K562 (cell line): ENCODE measurements around the gene LRP3. TPM values are rescaled to one million over a fixed set of nuclear protein-coding genes. Genes with fewer than 3 reads are reported as not detected.

Experiments
- ATAC-seq: fragments of 200-7000 bp; cut with Tn5 transposase; 3 replicates; pipeline ENCODE4 v1.9.1; 2020; ENCODE audit warnings: moderate library complexity
- BruUV-seq: library from RNA; stranded (reverse); fragments of 400-500 nt; replicated peaks from 2 replicates; lab custom pipeline; 2021; lab: Mats Ljungman, UMichigan
- CTCF ChIA-PET: fragments of 300-600 bp; formaldehyde crosslinking; extraction: SDS; loops from one replicate; lab custom pipeline; 2021; ENCODE audit warnings: low intra/inter-chr PET ratio; lab: Yijun Ruan, JAX
- POLR2A ChIA-PET: fragments of 300-600, 350-650 bp; sonication (Branson Sonifier 250); formaldehyde crosslinking; extraction: SDS; loops from one replicate; lab custom pipeline; 2021; ENCODE audit warnings: antibody characterized with exemption, inconsistent platforms; lab: Yijun Ruan, JAX
- DNase-seq, 4 experiments: peaks; one replicate each; pipeline versions ENCODE4 v3.0.0 to v3.0.0-alpha.2; 2011 to 2018; ENCODE audit warnings: low spot score in 3 of 4, mixed read lengths in 3 of 4; ENCODE audit errors: extremely low read depth in 1 of 4
- FAIRE-seq: peaks from 2 replicates; lab custom pipeline; 2011; peaks lifted over from hg19 to GRCh38; lab: Jason Lieb, UNC
- H2AFZ ChIP-seq: 2 replicates; pipeline ENCODE4 v1.6.0; 2011; ENCODE audit warnings: low read depth, low read length, control low read depth, inconsistent platforms
- H3K27ac ChIP-seq: fragments of 200-600 bp; 3 replicates; pipeline ENCODE4 v1.8.0; 2011; ENCODE audit warnings: low read depth, mild to moderate bottlenecking, control low read depth, inconsistent platforms, low read length, moderate library complexity, mixed read lengths; ENCODE audit errors: extremely low read depth
- H3K27me3 ChIP-seq, 2 experiments: fragments of 300-600 bp in 1 of 2; 2 replicates in 1 of 2; 3 replicates in 1 of 2; pipeline versions ENCODE4 v1.6.0 to v1.8.0; 2011; ENCODE audit warnings: inconsistent platforms in 2 of 2, low read length in 2 of 2, mild to moderate bottlenecking in 1 of 2, mixed read lengths in 1 of 2, moderate library complexity in 1 of 2; ENCODE audit not compliant: control insufficient read depth in 2 of 2, insufficient read depth in 2 of 2
- H3K36me3 ChIP-seq: fragments of 300-600 bp; 3 replicates; pipeline ENCODE4 v1.8.0; 2011; ENCODE audit warnings: mild to moderate bottlenecking, low read length, inconsistent platforms; ENCODE audit not compliant: control insufficient read depth, insufficient read depth
- H3K4me1 ChIP-seq, 2 experiments: fragments of 200-600 bp in 1 of 2; replicated peaks in 1 of 2; 2 replicates in 1 of 2; 3 replicates in 1 of 2; pipeline versions ENCODE4 v1.5.1 to v1.8.0; 2011; ENCODE audit warnings: inconsistent platforms in 2 of 2, low read length in 2 of 2, mild to moderate bottlenecking in 1 of 2, mixed read lengths in 1 of 2, moderate library complexity in 1 of 2; ENCODE audit not compliant: control insufficient read depth in 2 of 2, insufficient read depth in 2 of 2
- H3K4me2 ChIP-seq: 2 replicates; pipeline ENCODE4 v1.6.1; 2011; ENCODE audit warnings: low read length, control low read depth, inconsistent platforms, mixed read lengths; ENCODE audit not compliant: insufficient read depth
- H3K4me3 ChIP-seq: fragments of 200-600 bp; sonication (generic), shearing (Covaris generic); 2 replicates; pipeline ENCODE4 v1.5.1; 2016; ENCODE audit warnings: control low read depth, inconsistent platforms
- H3K79me2 ChIP-seq: fragments of 200-600 bp; 3 replicates; pipeline ENCODE4 v1.8.0; 2011; ENCODE audit warnings: low read length, inconsistent platforms; ENCODE audit not compliant: control insufficient read depth, insufficient read depth
- H3K9ac ChIP-seq, 2 experiments: 2 replicates each; pipeline versions ENCODE4 v1.6.0 to v1.6.1; 2011; ENCODE audit warnings: low read depth in 2 of 2, low read length in 2 of 2, control low read depth in 1 of 2, inconsistent platforms in 1 of 2, mild to moderate bottlenecking in 1 of 2, mixed read lengths in 1 of 2; ENCODE audit not compliant: insufficient read depth in 1 of 2
- H3K9me1 ChIP-seq: one replicate; pipeline ENCODE4 v1.6.0; 2011; ENCODE audit warnings: inconsistent platforms, mild to moderate bottlenecking, low read length, moderate library complexity; ENCODE audit not compliant: control insufficient read depth, insufficient read depth
- H3K9me3 ChIP-seq: replicated peaks from 2 replicates; pipeline ENCODE4 v1.5.1; 2011; ENCODE audit warnings: low read depth, low read length, inconsistent platforms; ENCODE audit not compliant: control insufficient read depth, insufficient read depth
- H4K20me1 ChIP-seq: replicated peaks from 2 replicates; pipeline ENCODE4 v1.6.1; 2011; ENCODE audit warnings: low read length, inconsistent platforms, mixed read lengths; ENCODE audit not compliant: control insufficient read depth, insufficient read depth
- BRF1 ChIP-seq: IDR thresholded peaks from 3 replicates; pipeline ENCODE4 v1.6.1; 2011; ENCODE audit warnings: borderline replicate concordance, mild to moderate bottlenecking; ENCODE audit not compliant: insufficient read length; ENCODE audit errors: extremely low read depth
- CCAR2 ChIP-seq: fragments of 200-400 bp; formaldehyde crosslinking; IDR thresholded peaks from 2 replicates; pipeline ENCODE4 v1.6.1; 2017; ENCODE audit warnings: mild to moderate bottlenecking, low read depth, low read length
- FOSL1 ChIP-seq: fragments of 200-800 bp; sonication (Bioruptor generic); conservative IDR thresholded peaks from 2 replicates; pipeline ENCODE4 v1.6.1; 2016; ENCODE audit warnings: missing genetic modification characterization, missing compliant biosample characterization
- MIER1 ChIP-seq: fragments of 450-650 bp; IDR thresholded peaks from 2 replicates; pipeline ENCODE4 v1.6.1; 2016; ENCODE audit warnings: antibody characterized with exemption, mild to moderate bottlenecking, low read depth
- MXD1 ChIP-seq: fragments of 250-450 bp; sonication (Bioruptor Pico); IDR thresholded peaks from 2 replicates; pipeline ENCODE4 v1.8.0; 2021; ENCODE audit warnings: borderline replicate concordance, mild to moderate bottlenecking, moderate library complexity; ENCODE audit not compliant: poor library complexity, severe bottlenecking
- NR1H2 ChIP-seq: sonication (generic); formaldehyde crosslinking; IDR thresholded peaks from 2 replicates; pipeline ENCODE4 v1.4.0; 2020; ENCODE audit warnings: mild to moderate bottlenecking, missing genetic modification reagents
- NRF1 ChIP-seq, 2 experiments: fragments of 450-650 bp; IDR thresholded peaks in 1 of 2; conservative IDR thresholded peaks in 1 of 2; 2 replicates each; pipeline ENCODE4 v1.6.1; 2014; ENCODE audit warnings: mild to moderate bottlenecking in 2 of 2
- POLR2AphosphoS5 ChIP-seq: IDR thresholded peaks from 2 replicates; pipeline ENCODE4 v1.6.1; 2011; ENCODE audit warnings: mild to moderate bottlenecking, low read depth, low read length, moderate library complexity; ENCODE audit not compliant: control insufficient read depth, insufficient read depth
- SIX5 ChIP-seq, 2 experiments: IDR thresholded peaks; 2 replicates each; pipeline ENCODE4 v1.6.1; 2011; ENCODE audit warnings: low read length in 2 of 2, borderline replicate concordance in 1 of 2, low read depth in 1 of 2, mild to moderate bottlenecking in 1 of 2, moderate library complexity in 1 of 2; ENCODE audit not compliant: insufficient read depth in 1 of 2
- ZNF398 ChIP-seq: fragments of 250-450 bp; sonication (Bioruptor Pico); IDR thresholded peaks from 2 replicates; pipeline ENCODE4 v1.8.0; 2021; ENCODE audit warnings: moderate library complexity, mild to moderate bottlenecking, inconsistent platforms
- WGBS: fragments of 100-300 bp; shearing (Covaris generic); methylation state at CpG from one replicate; pipeline ENCODE4 v1.1.6; 2016; ENCODE audit warnings: low coverage, mixed read lengths; ENCODE audit not compliant: insufficient coverage; ENCODE audit errors: missing lambda C conversion rate; 5-methylcytosine and 5-hydroxymethylcytosine counted together
- in situ Hi-C: fragments of 300-500 bp; cut with MboI; formaldehyde crosslinking; loops from 4 replicates; pipeline ENCODE4 v1.15.0; 2018; ENCODE audit warnings: inconsistent platforms, mixed read lengths
- intact Hi-C: fragments of 100-400 bp; cut with micrococcal nuclease; formaldehyde crosslinking; loops from 2 replicates; pipeline ENCODE4 v1.14.2; 2022
- polyA plus RNA-seq, 8 experiments: library from polyadenylated mRNA; depleted of rRNA in 4 of 8; stranded (reverse) in 5 of 8; unstranded in 3 of 8; fragments of >200 nt; fragmentation: Nextera tagmentation in 2 of 8; fragmentation: Illumina TruSeq in 1 of 8; extraction: Ambion mirVana in 2 of 8; extraction: Trizol in 1 of 8; gene quantifications; 2 replicates each; pipeline versions ENCODE4 v1.2.1 to v1.2.3, GENCODE V29; 2011 to 2014; ENCODE audit warnings: inconsistent platforms in 1 of 8, missing spikeins in 1 of 8
- total RNA-seq, 7 experiments: library from RNA; depleted of rRNA in 6 of 7; stranded (reverse); fragments of >200 nt in 6 of 7; fragmentation: Illumina TruSeq in 2 of 7; extraction: Trizol in 2 of 7; gene quantifications; 2 replicates each; pipeline versions ENCODE4 v1.2.1 to v1.2.3, GENCODE V29; 2011 to 2021; ENCODE audit warnings: low replicate concordance in 1 of 7
- TF ChIP-seq, protein P1 (sequence below): sonication (generic); formaldehyde crosslinking; IDR thresholded peaks from 2 replicates; pipeline ENCODE4 v1.8.0; 2023; ENCODE audit warnings: missing genetic modification reagents, mild to moderate bottlenecking, borderline replicate concordance

The LRP3 gene
- total and polyA plus RNA-seq, 9 of the 15 experiments (the other 6 are each of a cell fraction or from before 2014, with no cell fraction given): 0.29 TPM; not detected in 8

DNA sequence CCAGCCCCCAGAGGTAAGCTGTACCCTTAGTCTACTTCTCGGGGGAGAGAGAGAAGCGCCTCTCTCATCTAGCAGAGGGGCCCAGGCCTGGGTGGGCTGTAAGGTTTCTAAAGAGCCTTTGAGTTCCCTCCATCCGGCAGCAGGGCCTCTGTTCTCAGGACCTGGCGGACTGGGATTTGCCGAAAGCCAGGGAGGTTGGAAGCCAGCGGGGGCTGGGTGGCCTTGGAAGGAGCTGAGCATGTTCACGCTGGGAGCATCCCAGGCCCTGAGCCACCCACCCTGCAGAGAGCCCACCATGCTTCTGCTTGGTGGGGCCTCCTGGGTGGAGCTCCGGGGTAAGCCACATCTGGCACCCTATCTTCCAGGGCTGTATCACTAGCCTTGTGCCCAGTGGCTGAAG is 23.8 kb downstream of the LRP3 start:
- no peak overlapping the region for H3K4me3 ChIP-seq
- ChIA-PET POLR2A (interaction anchor here (0.6 kb wide), 1 partner anchor 29 kb away, joined by 3 read pairs; no protein-coding TSS in a partner anchor), CTCF (no interaction called here)
- H3K4me2 ChIP-seq: no peak overlapping the region
- H3K79me2 ChIP-seq: no peaks in the 10 kb centered on the region
- WGBS: 5% methylated on average over 7 of the region's 8 CpGs
- H3K9me3 ChIP-seq: no peaks in the 10 kb centered on the region
- no peak overlapping the region for H3K9ac ChIP-seq
- FAIRE-seq (no peak), DNase-seq (no peak), ATAC-seq (no peak)
- no peaks in the 10 kb centered on the region for H3K9me1 ChIP-seq
- intact Hi-C loops: no loop called here
- no peak overlapping the region for H2AFZ ChIP-seq
- H3K36me3 ChIP-seq: no peaks in the 10 kb centered on the region
- H3K4me1 ChIP-seq: peaks cover 0 to 13% of the 10 kb centered on the region in 2 experiments; a peak in 2 of 5 replicates
- peaks cover 38 to 78% of the 10 kb centered on the region in 2 experiments for H3K27me3 ChIP-seq
- in situ Hi-C loops: no loop called here
- no peak overlapping the region for H3K27ac ChIP-seq
- no TSS peak for BruUV-seq
- H4K20me1 ChIP-seq: peaks cover 13% of the 10 kb centered on the region
- no peak for TF ChIP-seq NRF1 (conservative IDR thresholded peaks at IDR 0.05 in 1 of 2, IDR thresholded peaks at IDR 0.05 in 1 of 2)
- no peak for TF ChIP-seq MXD1 (CRISPR knock-in tag)
- TF ChIP-seq NR1H2: no peak
- no peak for TF ChIP-seq MIER1
- TF ChIP-seq BRF1: no peak
- no peak for TF ChIP-seq CCAR2
- no peak for TF ChIP-seq FOSL1 (tag)
- TF ChIP-seq SIX5 (IDR thresholded peaks at IDR 0.05; ENCODE audit: borderline replicate concordance in 1 of 2, insufficient read depth in 1 of 2, low read depth in 1 of 2, low read length in 2 of 2): no peak
- no peak for TF ChIP-seq ZNF398 (CRISPR knock-in tag)
- TF ChIP-seq POLR2AphosphoS5: no peak
- TF ChIP-seq, protein P1, sequence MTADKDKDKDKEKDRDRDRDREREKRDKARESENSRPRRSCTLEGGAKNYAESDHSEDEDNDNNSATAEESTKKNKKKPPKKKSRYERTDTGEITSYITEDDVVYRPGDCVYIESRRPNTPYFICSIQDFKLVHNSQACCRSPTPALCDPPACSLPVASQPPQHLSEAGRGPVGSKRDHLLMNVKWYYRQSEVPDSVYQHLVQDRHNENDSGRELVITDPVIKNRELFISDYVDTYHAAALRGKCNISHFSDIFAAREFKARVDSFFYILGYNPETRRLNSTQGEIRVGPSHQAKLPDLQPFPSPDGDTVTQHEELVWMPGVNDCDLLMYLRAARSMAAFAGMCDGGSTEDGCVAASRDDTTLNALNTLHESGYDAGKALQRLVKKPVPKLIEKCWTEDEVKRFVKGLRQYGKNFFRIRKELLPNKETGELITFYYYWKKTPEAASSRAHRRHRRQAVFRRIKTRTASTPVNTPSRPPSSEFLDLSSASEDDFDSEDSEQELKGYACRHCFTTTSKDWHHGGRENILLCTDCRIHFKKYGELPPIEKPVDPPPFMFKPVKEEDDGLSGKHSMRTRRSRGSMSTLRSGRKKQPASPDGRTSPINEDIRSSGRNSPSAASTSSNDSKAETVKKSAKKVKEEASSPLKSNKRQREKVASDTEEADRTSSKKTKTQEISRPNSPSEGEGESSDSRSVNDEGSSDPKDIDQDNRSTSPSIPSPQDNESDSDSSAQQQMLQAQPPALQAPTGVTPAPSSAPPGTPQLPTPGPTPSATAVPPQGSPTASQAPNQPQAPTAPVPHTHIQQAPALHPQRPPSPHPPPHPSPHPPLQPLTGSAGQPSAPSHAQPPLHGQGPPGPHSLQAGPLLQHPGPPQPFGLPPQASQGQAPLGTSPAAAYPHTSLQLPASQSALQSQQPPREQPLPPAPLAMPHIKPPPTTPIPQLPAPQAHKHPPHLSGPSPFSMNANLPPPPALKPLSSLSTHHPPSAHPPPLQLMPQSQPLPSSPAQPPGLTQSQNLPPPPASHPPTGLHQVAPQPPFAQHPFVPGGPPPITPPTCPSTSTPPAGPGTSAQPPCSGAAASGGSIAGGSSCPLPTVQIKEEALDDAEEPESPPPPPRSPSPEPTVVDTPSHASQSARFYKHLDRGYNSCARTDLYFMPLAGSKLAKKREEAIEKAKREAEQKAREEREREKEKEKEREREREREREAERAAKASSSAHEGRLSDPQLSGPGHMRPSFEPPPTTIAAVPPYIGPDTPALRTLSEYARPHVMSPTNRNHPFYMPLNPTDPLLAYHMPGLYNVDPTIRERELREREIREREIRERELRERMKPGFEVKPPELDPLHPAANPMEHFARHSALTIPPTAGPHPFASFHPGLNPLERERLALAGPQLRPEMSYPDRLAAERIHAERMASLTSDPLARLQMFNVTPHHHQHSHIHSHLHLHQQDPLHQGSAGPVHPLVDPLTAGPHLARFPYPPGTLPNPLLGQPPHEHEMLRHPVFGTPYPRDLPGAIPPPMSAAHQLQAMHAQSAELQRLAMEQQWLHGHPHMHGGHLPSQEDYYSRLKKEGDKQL (CRISPR knock-in tag): no peak
